Measurements from ENCODE around the gene BCAP29.

GRCh38 chr7:107594961-107595737 is 15.1 kb downstream of the BCAP29 start:
- no peak for TF ChIP-seq EP300 (IDR thresholded peaks at IDR 0.05)
- no peak for TF ChIP-seq CTCF (IDR thresholded peaks at IDR 0.05)
- no peak for TF ChIP-seq POLR2A (IDR thresholded peaks at IDR 0.05)

Data from sigmoid colon (tissue), 4 donors.